Body of pancreas (tissue), 4 donors: ENCODE data around the gene ZNF469. TPM values are rescaled to one million over a fixed set of nuclear protein-coding genes. Genes with fewer than 3 reads are reported as not detected.
A peak's percentile ranks its signal among the peaks of the same experiment; 100 is the strongest.

Source experiments
- ATAC-seq: fragments of 150-250 bp; one replicate; pipeline ENCODE4 v1.9.1; 2016
- DNase-seq, 4 donors: peaks; one replicate each; pipeline ENCODE4 v3.0.0-alpha.2; 2019
- H3K27ac ChIP-seq, 4 donors: fragments of 200-600 bp; sonication (generic); 1 replicate in 3 of 4; 2 replicates in 1 of 4; pipeline versions ENCODE4 v1.5.1 to v1.6.1; 2016 to 2019; ENCODE audit warnings: mild to moderate bottlenecking in 1 of 4, mixed read lengths in 1 of 4, moderate library complexity in 1 of 4
- H3K27me3 ChIP-seq, 2 donors: fragments of 200-600 bp; sonication (generic); one replicate each; pipeline ENCODE4 v1.6.0; 2016; ENCODE audit warnings: mild to moderate bottlenecking in 1 of 2
- H3K36me3 ChIP-seq, 2 donors: fragments of 200-600 bp; sonication (generic); replicated peaks in 1 of 2; 2 replicates each; pipeline ENCODE4 v1.5.1; 2016; ENCODE audit warnings: low read depth in 2 of 2; ENCODE audit not compliant: insufficient read depth in 1 of 2
- H3K4me1 ChIP-seq: fragments of 200-600 bp; sonication (generic); one replicate; pipeline ENCODE4 v1.6.0; 2016
- H3K4me3 ChIP-seq, 2 donors: fragments of 200-600 bp; sonication (generic); 1 replicate in 1 of 2; 2 replicates in 1 of 2; pipeline ENCODE4 v1.5.1; 2016 to 2019
- H3K9me3 ChIP-seq, 3 donors: fragments of 200-600 bp; sonication (generic); 1 replicate in 2 of 3; 2 replicates in 1 of 3; pipeline ENCODE4 v1.5.1; 2016
- CTCF ChIP-seq, 7 experiments: fragments of 450-650 bp in 4 of 7; fragments of 200-600 bp in 3 of 7; sonication (generic) in 3 of 7; IDR thresholded peaks; one replicate each; pipeline ENCODE4 v1.5.1; 2016 to 2019; ENCODE audit warnings: antibody characterized with exemption in 7 of 7
- POLR2A ChIP-seq, 3 donors: fragments of 450-650 bp; IDR thresholded peaks; one replicate each; pipeline ENCODE4 v1.6.1; 2016; ENCODE audit warnings: antibody characterized with exemption in 3 of 3, mild to moderate bottlenecking in 2 of 3
- WGBS, 2 donors: methylation state at CpG; one replicate each; pipeline ENCODE4 v1.1.5; 2017; 5-methylcytosine and 5-hydroxymethylcytosine counted together
- intact Hi-C: fragments of 100-400 bp; cut with DNase I; formaldehyde crosslinking; loops from one replicate; pipeline ENCODE4 v1.15.1; 2023
- total RNA-seq, 2 donors: library from RNA; depleted of rRNA; stranded (reverse); fragments of >200 nt; gene quantifications; one replicate each; pipeline ENCODE4 v1.1.0, GENCODE V29; 2016

ZNF469 gene
- total RNA-seq, 2 donors from 2014 or later, result 0.99 to 1.0 TPM

- H3K27ac ChIP-seq, result peak overlapping the region; percentile 63 to 91 (median 88)
- H3K36me3 ChIP-seq, result no peaks in the 10 kb centered on the region
- peaks cover 0 to 5% of the 10 kb centered on the region in 2 donors for H3K27me3 ChIP-seq
- H3K4me1 ChIP-seq, result peaks cover 29% of the 10 kb centered on the region
- WGBS, 2 donors, result 62 to 91% methylated on average over 6 to 25 of the region's 29 CpGs
- no peak for TF ChIP-seq POLR2A (IDR thresholded peaks at IDR 0.05)
- TF ChIP-seq CTCF (IDR thresholded peaks at IDR 0.05), result no peak
- H3K4me3 ChIP-seq, result no peak overlapping the region
- intact Hi-C loops, result no loop called here
- no peaks in the 10 kb centered on the region for H3K9me3 ChIP-seq
- ATAC-seq (no peak), DNase-seq (no peak)
Observed at GRCh38 chr16:88387180-88387765, 4.5 kb downstream of the ZNF469 start.

GRCh38 chr16:88387941-88388627 is 5.3 kb downstream of the ZNF469 start:
- WGBS, 2 donors, result 23 to 31% methylated on average over 9 to 27 of the region's 27 CpGs
- TF ChIP-seq CTCF (IDR thresholded peaks at IDR 0.05) (peak in 3 of 7 experiments; percentile 15 to 27 (median 24)), POLR2A (IDR thresholded peaks at IDR 0.05) (peak in 2 of 3 donors; percentile 55 to 72)
- Histone ChIP-seq H3K4me3 (no peak overlapping the region), H3K9me3 (no peaks in the 10 kb centered on the region), H3K27ac (peak overlapping the region; percentile 63 to 91 (median 88)), H3K4me1 (peaks cover 29% of the 10 kb centered on the region), H3K27me3 (peaks cover 0 to 5% of the 10 kb centered on the region in 2 donors), H3K36me3 (no peaks in the 10 kb centered on the region)
- peak; percentile 66 to 85 (median 76) for DNase-seq
- ATAC-seq, result peak; percentile 88
- intact Hi-C loops, result no loop called here

GRCh38 chr16:88389191-88389590 is 6.4 kb downstream of the ZNF469 start:
- 77 to 83% methylated on average over 20 to 24 of the region's 24 CpGs for WGBS, 2 donors
- peak overlapping the region; percentile 63 to 91 (median 88) for H3K27ac ChIP-seq

GRCh38 chr16:88389621-88390160 is 6.9 kb downstream of the ZNF469 start:
- Histone ChIP-seq H3K9me3 (no peaks in the 10 kb centered on the region), H3K27ac (peak overlapping the region in 3 of 4 donors; percentile 86 to 91 (median 91)), H3K4me3 (no peak overlapping the region), H3K27me3 (no peaks in the 10 kb centered on the region), H3K4me1 (peaks cover 20% of the 10 kb centered on the region), H3K36me3 (no peaks in the 10 kb centered on the region)
- 59 to 73% methylated on average over 11 to 20 of the region's 20 CpGs for WGBS, 2 donors
- intact Hi-C loops, result no loop called here
- DNase-seq, result no peak
- TF ChIP-seq CTCF (IDR thresholded peaks at IDR 0.05) (no peak), POLR2A (IDR thresholded peaks at IDR 0.05) (no peak)
- no peak for ATAC-seq

More at GRCh38 chr16:88389191-88389590, 6.4 kb downstream of the ZNF469 start:
- no peak for ATAC-seq
- no peak for TF ChIP-seq CTCF (IDR thresholded peaks at IDR 0.05)
- no peak for TF ChIP-seq POLR2A (IDR thresholded peaks at IDR 0.05)
- Histone ChIP-seq H3K4me3 (no peak overlapping the region), H3K4me1 (peaks cover 21% of the 10 kb centered on the region), H3K36me3 (no peaks in the 10 kb centered on the region), H3K9me3 (no peaks in the 10 kb centered on the region), H3K27me3 (no peaks in the 10 kb centered on the region)
- intact Hi-C loops, result no loop called here
- DNase-seq, result no peak
